ENCODE data around the gene KIAA0586. TPM values are rescaled to one million over a fixed set of nuclear protein-coding genes. Genes with fewer than 3 reads are reported as not detected.
A peak's percentile ranks its signal among the peaks of the same experiment; 100 is the strongest.

Gene KIAA0586
- total and polyA plus RNA-seq, 8 donors, result 14.2 to 28.7 (median 22.2) TPM

DNA sequence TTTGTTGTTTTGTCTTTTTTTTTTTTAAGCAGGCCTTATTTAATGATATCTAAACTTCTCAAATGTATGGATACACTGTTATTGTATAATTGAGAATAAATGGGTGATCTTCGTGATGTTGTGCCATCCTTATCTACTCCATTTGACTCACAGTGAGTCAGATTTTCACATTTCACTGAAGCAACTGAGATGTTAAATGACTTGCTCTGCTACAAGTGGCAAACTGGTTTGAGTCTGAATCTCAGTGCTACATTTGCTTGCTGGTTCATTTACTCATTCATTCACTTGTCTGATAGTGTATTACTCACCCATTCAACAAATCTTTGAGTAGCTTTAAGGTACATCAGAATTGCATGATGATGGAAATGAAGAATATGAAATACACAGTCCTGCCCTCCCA is 2.6 kb downstream of the KIAA0586 start:
- Histone ChIP-seq H3K4me1 (peaks cover 10 to 32% of the 10 kb centered on the region in 2 donors), H3K27me3 (no peaks in the 10 kb centered on the region), H3K27ac (no peak overlapping the region), H3K36me3 (peaks cover 0 to 25% of the 10 kb centered on the region in 2 donors), H3K4me3 (no peak overlapping the region), H3K9me3 (no peaks in the 10 kb centered on the region)
- TF ChIP-seq, protein P1, sequence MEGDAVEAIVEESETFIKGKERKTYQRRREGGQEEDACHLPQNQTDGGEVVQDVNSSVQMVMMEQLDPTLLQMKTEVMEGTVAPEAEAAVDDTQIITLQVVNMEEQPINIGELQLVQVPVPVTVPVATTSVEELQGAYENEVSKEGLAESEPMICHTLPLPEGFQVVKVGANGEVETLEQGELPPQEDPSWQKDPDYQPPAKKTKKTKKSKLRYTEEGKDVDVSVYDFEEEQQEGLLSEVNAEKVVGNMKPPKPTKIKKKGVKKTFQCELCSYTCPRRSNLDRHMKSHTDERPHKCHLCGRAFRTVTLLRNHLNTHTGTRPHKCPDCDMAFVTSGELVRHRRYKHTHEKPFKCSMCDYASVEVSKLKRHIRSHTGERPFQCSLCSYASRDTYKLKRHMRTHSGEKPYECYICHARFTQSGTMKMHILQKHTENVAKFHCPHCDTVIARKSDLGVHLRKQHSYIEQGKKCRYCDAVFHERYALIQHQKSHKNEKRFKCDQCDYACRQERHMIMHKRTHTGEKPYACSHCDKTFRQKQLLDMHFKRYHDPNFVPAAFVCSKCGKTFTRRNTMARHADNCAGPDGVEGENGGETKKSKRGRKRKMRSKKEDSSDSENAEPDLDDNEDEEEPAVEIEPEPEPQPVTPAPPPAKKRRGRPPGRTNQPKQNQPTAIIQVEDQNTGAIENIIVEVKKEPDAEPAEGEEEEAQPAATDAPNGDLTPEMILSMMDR (IDR thresholded peaks at IDR 0.05), result no peak
- ATAC-seq (no peak), DNase-seq (no peak)
- intact Hi-C loops (cut with DNase I), result no loop called here

- Histone ChIP-seq H3K27me3 (no peaks in the 10 kb centered on the region), H3K36me3 (peaks cover 0 to 58% of the 10 kb centered on the region in 2 donors), H3K4me3 (no peak overlapping the region), H3K4me1 (no peaks in the 10 kb centered on the region), H3K27ac (peak overlapping the region in 1 of 2 donors; percentile 26), H3K9me3 (no peaks in the 10 kb centered on the region)
- TF ChIP-seq, protein P1 (IDR thresholded peaks at IDR 0.05), result no peak
- intact Hi-C loops (cut with DNase I), result no loop called here
- no peak for DNase-seq
- no peak for ATAC-seq
These were observed 12.0 kb downstream of the KIAA0586 start for GRCh38 chr14:58439476-58439875.

- no peaks in the 10 kb centered on the region for H3K9me3 ChIP-seq
- H3K4me1 ChIP-seq, result peaks cover 0 to 3% of the 10 kb centered on the region in 2 donors
- no peak overlapping the region for H3K4me3 ChIP-seq
- DNase-seq (no peak), ATAC-seq (peak; percentile 89)
- H3K27me3 ChIP-seq, result no peaks in the 10 kb centered on the region
- peaks cover 0 to 81% of the 10 kb centered on the region in 2 donors for H3K36me3 ChIP-seq
- peak overlapping the region in 1 of 2 donors; percentile 26 for H3K27ac ChIP-seq
- TF ChIP-seq, protein P1 (IDR thresholded peaks at IDR 0.05), result no peak
- intact Hi-C loops (cut with DNase I), result no loop called here
These were observed 17.1 kb downstream of the KIAA0586 start for GRCh38 chr14:58444627-58445026.

GRCh38 chr14:58455593-58456265 is 28.2 kb downstream of the KIAA0586 start:
- ATAC-seq, result no peak
- peaks cover 0 to 69% of the 10 kb centered on the region in 2 donors for H3K36me3 ChIP-seq
- TF ChIP-seq, protein P1 (IDR thresholded peaks at IDR 0.05), result no peak

DNA sequence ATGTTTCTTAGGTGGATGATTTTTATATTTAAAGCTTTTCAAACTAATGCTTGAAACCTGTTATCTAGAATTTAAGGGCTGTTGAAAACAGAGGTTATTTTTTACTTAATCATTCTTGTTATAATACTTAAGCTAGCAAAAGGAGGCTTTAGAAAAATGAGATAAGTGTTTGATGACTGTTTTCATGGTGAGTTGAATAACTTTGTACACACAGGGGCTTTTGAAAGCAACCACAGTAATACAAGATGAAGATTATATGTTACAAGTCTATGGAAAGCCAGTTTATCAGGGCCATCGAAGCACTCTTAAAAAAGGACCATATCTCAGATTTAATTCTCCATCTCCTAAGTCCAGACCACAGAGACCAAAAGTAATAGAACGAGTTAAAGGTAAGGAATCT is 33.3 kb downstream of the KIAA0586 start:
- no peak overlapping the region for H3K27ac ChIP-seq
- H3K9me3 ChIP-seq, result no peaks in the 10 kb centered on the region
- H3K4me1 ChIP-seq, result no peaks in the 10 kb centered on the region
- intact Hi-C loops (cut with DNase I), result no loop called here
- H3K36me3 ChIP-seq, result peaks cover 0 to 77% of the 10 kb centered on the region in 2 donors
- ATAC-seq (peak; percentile 80), DNase-seq (no peak)
- H3K4me3 ChIP-seq, result no peak overlapping the region
- no peaks in the 10 kb centered on the region for H3K27me3 ChIP-seq
- TF ChIP-seq, protein P1 (IDR thresholded peaks at IDR 0.05), result no peak

More at GRCh38 chr14:58455593-58456265, 28.2 kb downstream of the KIAA0586 start:
- no peaks in the 10 kb centered on the region for H3K9me3 ChIP-seq
- no peaks in the 10 kb centered on the region for H3K27me3 ChIP-seq
- H3K4me3 ChIP-seq, result no peak overlapping the region
- intact Hi-C loops (cut with DNase I), result no loop called here
- DNase-seq, result no peak
- no peak overlapping the region for H3K27ac ChIP-seq
- H3K4me1 ChIP-seq, result no peaks in the 10 kb centered on the region

All from left lung (tissue), 10 donors.